AG10803 (cell line): ENCODE data around the gene GALNT10.

Source experiments
- DNase-seq: peaks from one replicate; pipeline ENCODE4 v3.0.0; 2010; ENCODE audit warnings: low read depth
- H3K4me3 ChIP-seq: 2 replicates; pipeline ENCODE4 v1.5.1; 2011; ENCODE audit warnings: mild to moderate bottlenecking, low read length, control low read depth
- TF ChIP-seq, protein P1 (sequence below): conservative IDR thresholded peaks from 2 replicates; pipeline ENCODE4 v1.5.1; 2011; ENCODE audit warnings: mild to moderate bottlenecking, low read length, control low read depth, inconsistent platforms

GALNT10 gene

DNA sequence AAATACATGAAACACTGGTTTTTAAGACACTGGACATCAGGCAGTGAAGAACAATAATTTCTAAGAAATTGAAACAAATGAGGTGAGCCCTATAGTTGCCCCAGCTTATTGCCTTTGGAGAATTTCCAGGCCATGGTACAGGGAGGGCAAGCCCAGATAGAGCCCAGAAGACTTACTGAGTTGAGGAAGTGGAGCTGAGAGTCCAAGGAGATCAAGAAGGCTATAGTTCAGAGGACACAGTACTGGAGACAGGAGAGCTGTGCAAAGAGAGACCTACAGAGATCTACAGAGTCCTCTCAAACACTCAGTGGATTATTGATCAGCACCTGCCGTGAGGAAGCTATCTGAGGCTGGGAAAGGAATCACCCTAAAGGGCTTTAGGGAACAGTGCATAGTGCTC lies 112.6 kb downstream of the GALNT10 start:
- DNase-seq: no peak
- TF ChIP-seq, protein P1, sequence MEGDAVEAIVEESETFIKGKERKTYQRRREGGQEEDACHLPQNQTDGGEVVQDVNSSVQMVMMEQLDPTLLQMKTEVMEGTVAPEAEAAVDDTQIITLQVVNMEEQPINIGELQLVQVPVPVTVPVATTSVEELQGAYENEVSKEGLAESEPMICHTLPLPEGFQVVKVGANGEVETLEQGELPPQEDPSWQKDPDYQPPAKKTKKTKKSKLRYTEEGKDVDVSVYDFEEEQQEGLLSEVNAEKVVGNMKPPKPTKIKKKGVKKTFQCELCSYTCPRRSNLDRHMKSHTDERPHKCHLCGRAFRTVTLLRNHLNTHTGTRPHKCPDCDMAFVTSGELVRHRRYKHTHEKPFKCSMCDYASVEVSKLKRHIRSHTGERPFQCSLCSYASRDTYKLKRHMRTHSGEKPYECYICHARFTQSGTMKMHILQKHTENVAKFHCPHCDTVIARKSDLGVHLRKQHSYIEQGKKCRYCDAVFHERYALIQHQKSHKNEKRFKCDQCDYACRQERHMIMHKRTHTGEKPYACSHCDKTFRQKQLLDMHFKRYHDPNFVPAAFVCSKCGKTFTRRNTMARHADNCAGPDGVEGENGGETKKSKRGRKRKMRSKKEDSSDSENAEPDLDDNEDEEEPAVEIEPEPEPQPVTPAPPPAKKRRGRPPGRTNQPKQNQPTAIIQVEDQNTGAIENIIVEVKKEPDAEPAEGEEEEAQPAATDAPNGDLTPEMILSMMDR: no peak

DNA sequence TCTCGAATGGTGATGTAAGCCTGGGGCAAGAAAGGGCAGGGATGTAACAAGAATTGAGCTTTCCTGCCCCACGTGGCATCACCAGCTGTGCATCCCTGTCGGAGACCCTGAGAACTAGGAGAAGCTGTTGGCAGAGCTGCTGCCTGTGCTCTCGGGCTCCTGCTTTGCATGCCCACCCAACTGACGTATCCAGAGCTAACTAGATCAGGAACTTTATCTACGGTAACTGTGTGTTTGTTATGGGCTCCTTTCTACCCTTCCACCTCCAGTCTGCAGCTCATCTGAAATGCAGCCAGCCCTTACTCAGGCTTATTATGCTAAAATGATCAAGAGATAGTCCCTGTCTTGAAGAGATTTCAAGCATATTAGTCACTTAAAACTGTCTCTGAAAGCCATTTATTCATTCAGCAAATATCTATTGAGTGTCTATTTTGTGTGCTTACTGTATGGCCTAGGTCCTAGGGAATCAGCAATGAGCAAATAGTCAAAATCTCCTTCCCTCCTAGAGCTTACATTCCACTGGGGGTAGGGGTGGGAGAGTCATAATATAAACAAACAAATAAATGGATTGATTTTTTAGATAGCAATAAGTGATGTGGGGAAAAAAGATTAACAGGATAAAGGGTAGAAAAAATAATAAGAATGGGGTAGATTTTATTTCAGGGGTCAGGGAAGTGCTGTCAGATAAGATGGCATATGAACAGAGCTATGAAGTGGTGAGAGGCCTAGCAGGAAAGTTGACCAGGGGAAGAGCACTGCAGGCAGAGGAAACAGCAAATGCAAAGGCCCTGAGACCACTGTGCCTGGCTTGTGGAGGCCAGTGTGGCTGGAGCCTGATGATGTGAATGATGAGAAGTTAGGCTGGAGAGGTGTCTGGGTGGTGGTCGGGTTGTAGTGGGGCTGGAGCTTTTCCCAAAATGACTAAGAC lies 118.2 kb downstream of the GALNT10 start:
- TF ChIP-seq, protein P1: no peak
- DNase-seq: peak; percentile 72
- no peak overlapping the region for H3K4me3 ChIP-seq

More for the DNA sequence above, 112.6 kb downstream of the GALNT10 start:
- no peak overlapping the region for H3K4me3 ChIP-seq

DNA sequence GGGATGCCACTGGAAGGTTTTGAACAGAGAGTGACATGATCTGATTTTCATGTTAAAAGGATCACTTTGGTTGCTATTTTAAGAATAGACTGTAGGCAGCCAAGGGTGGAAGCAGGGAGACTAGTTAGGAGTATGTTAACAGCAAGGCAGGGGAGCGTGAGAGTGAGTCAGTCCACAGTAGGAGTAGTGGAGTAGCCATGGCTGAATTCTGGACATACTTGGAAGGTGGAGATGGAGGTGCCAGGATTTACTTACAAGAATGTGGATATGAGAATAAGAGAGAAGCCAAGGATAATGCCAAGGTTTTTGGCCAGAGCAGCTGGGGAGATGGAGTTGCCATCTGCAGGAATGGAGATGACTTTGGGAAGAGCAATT lies 118.8 kb downstream of the GALNT10 start:
- peak; percentile 78 for DNase-seq
- TF ChIP-seq, protein P1: no peak
- no peak overlapping the region for H3K4me3 ChIP-seq

DNA sequence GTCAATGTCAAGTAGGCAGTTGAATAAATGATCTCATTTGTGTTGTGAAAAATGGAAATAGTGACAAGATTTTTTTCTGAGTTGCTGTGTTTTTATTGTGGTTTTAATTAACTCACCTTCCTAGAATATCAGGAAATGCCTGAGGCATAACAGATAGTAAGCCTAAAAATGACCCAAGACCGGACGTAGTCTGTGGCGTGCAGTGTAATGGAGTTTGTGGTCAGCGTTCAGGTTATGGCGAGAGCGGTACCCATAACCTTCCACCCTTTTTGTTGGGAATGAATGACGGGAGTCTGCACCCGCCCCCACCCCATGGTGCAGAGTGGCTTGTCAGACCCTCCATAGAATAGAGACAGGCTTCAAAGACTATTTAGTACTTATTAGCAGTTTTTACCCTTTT lies 119.3 kb downstream of the GALNT10 start:
- peak; percentile 12 for DNase-seq
- no peak overlapping the region for H3K4me3 ChIP-seq
- TF ChIP-seq, protein P1: no peak

DNA sequence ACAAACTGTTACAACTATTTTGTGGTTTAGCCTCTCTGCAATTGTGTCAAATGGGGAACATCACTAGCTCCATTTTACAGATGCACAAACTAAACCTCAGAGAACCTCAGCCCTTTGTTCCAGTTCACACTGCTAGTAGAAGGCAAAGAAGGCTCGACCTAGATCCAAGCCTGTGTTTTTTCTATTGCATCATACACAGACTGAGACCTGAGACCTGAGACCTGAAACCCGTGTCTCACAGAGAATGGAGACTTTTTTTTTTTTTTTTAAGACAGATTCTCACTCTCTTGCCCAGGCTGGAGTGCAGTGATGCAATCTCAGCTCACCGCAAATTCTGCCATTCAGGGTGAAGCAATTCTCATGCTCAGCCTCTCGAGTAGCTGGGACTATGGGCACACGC lies 120.8 kb downstream of the GALNT10 start:
- no peak overlapping the region for H3K4me3 ChIP-seq
- DNase-seq: peak; percentile 11
- TF ChIP-seq, protein P1: no peak

DNA sequence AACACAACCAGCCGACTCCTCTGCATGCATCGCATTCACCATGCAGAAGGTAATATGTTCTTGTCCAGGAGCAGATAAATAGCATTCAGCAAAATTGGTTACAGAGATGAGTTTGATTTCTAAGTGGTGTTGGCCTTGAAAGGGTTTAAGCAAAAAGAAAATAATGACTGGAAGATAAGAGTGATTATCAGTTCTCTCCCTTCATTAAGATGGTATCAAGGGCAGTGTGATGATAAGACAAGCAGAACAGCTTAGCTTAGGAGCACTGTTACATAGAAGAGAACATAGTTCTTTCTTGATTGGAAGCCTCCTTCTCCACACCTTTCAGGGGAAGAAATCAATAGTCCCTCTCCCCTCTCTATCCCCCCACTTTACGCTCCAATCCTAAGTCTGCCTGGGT lies 121.5 kb downstream of the GALNT10 start:
- DNase-seq: no peak
- H3K4me3 ChIP-seq: no peak overlapping the region
- TF ChIP-seq, protein P1: no peak

DNA sequence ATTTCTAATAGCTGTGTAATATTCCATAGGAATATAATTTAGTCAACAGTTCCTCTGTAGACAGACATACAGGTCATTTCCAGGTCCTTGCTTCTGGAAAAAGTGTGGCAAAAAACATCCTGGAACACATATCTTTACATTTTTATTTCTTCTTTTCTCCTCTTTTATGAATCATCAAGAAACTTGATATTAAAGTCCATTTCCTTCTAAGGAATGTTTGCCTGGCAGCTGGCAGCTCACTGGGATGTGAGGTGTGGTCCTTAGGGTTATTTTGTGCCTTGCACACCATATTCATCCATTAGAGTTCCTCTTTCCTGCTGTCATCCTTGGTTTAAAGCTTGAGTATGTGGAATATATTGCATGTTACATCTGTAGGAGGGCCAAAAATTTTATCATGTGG lies 122.0 kb downstream of the GALNT10 start:
- DNase-seq: peak; percentile 29
- TF ChIP-seq, protein P1: no peak
- H3K4me3 ChIP-seq: no peak overlapping the region
